Stimulated activated effector memory CD8-positive, alpha-beta T cell treated with anti-CD3 and anti-CD28 coated beads, Interleukin-12 subunit alpha, Interleukin-12 subunit beta, amount 100 ng/mL, for 72 hours (primary cell): ENCODE data around the gene DDX51.
A peak's percentile ranks its signal among the peaks of the same experiment; 100 is the strongest.

Source experiments
- ATAC-seq: fragments of 150-1000 bp; cut with Tn5 transposase; 2 replicates; pipeline ENCODE4 v1.10.0; 2021
- DNase-seq, 2 donors: peaks; one replicate each; pipeline ENCODE4 v3.0.0; 2021 to 2022; ENCODE audit warnings: low spot score in 2 of 2
- H3K27ac Mint-ChIP-seq: one replicate; pipeline ENCODE4 v1.8.0; 2022; ENCODE audit warnings: mild to moderate bottlenecking, mixed read lengths
- H3K36me3 Mint-ChIP-seq: one replicate; pipeline ENCODE4 v1.8.0; 2022; ENCODE audit warnings: mild to moderate bottlenecking, mixed read lengths
- H3K4me1 Mint-ChIP-seq: one replicate; pipeline ENCODE4 v1.8.0; 2022; ENCODE audit warnings: mixed read lengths
- H3K4me3 Mint-ChIP-seq: one replicate; pipeline ENCODE4 v1.8.0; 2022; ENCODE audit warnings: mild to moderate bottlenecking, mixed read lengths
- H3K9me3 Mint-ChIP-seq: one replicate; pipeline ENCODE4 v1.8.0; 2022; ENCODE audit warnings: mixed read lengths

DDX51 gene

GRCh38 chr12:132173135-132174014 is 29.3 kb upstream of the DDX51 start:
- Mint-ChIP-seq H3K9me3 (no peaks in the 10 kb centered on the region), H3K4me3 (no peak overlapping the region), H3K36me3 (no peaks in the 10 kb centered on the region), H3K27ac (peak overlapping the region; percentile 29), H3K4me1 (peaks cover 11% of the 10 kb centered on the region)
- ATAC-seq (no peak), DNase-seq (no peak)

DNA sequence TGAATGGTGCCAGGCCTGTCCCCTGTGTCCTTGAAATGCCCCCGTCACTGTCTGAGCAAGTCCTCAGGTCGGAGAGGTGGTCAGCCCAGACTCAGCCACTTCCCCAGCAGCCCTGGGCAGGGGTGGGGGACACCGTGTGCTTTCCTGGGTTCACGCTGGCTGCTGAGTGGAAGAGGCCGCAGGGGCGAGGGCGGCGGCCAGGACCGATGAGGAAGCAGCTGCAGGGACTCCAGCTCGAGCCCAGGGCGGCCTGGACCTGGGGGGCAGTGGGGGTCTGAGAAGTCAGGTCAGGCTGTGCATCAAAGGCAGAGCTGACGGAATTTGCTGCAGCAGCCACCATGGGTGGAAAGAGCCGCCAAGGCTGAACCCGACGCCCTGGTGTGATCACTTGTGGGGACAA is 28.5 kb upstream of the DDX51 start:
- no peak overlapping the region for H3K4me3 Mint-ChIP-seq
- ATAC-seq, result no peak
- H3K9me3 Mint-ChIP-seq, result no peaks in the 10 kb centered on the region
- DNase-seq, result no peak
- H3K36me3 Mint-ChIP-seq, result no peaks in the 10 kb centered on the region
- peaks cover 12% of the 10 kb centered on the region for H3K4me1 Mint-ChIP-seq
- H3K27ac Mint-ChIP-seq, result peak overlapping the region; percentile 29

- Mint-ChIP-seq H3K27ac (no peak overlapping the region), H3K36me3 (no peaks in the 10 kb centered on the region), H3K4me1 (peaks cover 18% of the 10 kb centered on the region), H3K4me3 (no peak overlapping the region), H3K9me3 (peaks cover 1% of the 10 kb centered on the region)
- DNase-seq (no peak), ATAC-seq (no peak)
These were observed 27.9 kb upstream of the DDX51 start for GRCh38 chr12:132171968-132172521.

GRCh38 chr12:132171293-132171967 is 27.3 kb upstream of the DDX51 start:
- ATAC-seq (no peak), DNase-seq (no peak)
- H3K36me3 Mint-ChIP-seq, result no peaks in the 10 kb centered on the region
- H3K4me3 Mint-ChIP-seq, result no peak overlapping the region
- peaks cover 5% of the 10 kb centered on the region for H3K9me3 Mint-ChIP-seq
- no peak overlapping the region for H3K27ac Mint-ChIP-seq
- peaks cover 22% of the 10 kb centered on the region for H3K4me1 Mint-ChIP-seq

DNA sequence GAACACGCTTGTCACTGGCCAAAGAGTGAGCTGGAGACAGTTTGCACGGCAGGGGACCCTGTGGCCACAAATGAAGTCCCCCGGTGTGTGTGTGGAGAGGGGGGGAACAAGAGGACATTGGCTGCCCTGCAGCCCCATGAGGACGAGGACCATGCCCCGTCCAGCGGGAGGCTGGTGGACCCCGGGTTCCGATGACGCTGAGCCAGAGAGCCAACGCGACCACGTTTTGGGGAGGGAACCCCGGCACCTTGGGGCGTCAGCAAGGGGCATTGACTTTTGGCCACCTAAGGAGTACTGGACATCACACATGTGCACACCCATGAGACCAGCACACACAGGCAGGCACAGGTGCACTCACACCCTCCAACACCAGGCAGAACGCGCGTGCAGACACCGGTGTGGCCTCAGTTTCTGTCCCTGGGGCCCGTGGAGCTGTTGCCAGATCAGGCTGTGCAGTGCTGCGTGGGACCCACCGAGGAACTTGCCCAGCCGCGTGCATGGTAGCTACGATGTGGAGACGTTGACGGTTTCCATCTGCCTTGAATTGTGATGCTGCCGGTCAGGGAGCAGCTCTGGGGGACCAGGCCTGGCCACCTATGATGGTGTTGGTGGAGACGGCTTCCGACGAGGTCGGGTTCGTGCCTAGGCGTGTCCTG is 26.6 kb upstream of the DDX51 start:
- no peak overlapping the region for H3K27ac Mint-ChIP-seq
- H3K4me1 Mint-ChIP-seq, result peaks cover 22% of the 10 kb centered on the region
- H3K9me3 Mint-ChIP-seq, result peaks cover 5% of the 10 kb centered on the region
- no peaks in the 10 kb centered on the region for H3K36me3 Mint-ChIP-seq
- no peak overlapping the region for H3K4me3 Mint-ChIP-seq
- ATAC-seq (no peak), DNase-seq (no peak)

GRCh38 chr12:132170094-132170636 is 26.0 kb upstream of the DDX51 start:
- peaks cover 22% of the 10 kb centered on the region for H3K4me1 Mint-ChIP-seq
- no peak overlapping the region for H3K4me3 Mint-ChIP-seq
- H3K27ac Mint-ChIP-seq, result no peak overlapping the region
- DNase-seq, result no peak
- ATAC-seq, result no peak
- peaks cover 5% of the 10 kb centered on the region for H3K9me3 Mint-ChIP-seq
- no peaks in the 10 kb centered on the region for H3K36me3 Mint-ChIP-seq

- H3K36me3 Mint-ChIP-seq, result no peaks in the 10 kb centered on the region
- peaks cover 26% of the 10 kb centered on the region for H3K4me1 Mint-ChIP-seq
- DNase-seq (no peak), ATAC-seq (no peak)
- no peak overlapping the region for H3K27ac Mint-ChIP-seq
- no peak overlapping the region for H3K4me3 Mint-ChIP-seq
- peaks cover 5% of the 10 kb centered on the region for H3K9me3 Mint-ChIP-seq
These were observed 25.3 kb upstream of the DDX51 start for GRCh38 chr12:132169376-132169775.

DNA sequence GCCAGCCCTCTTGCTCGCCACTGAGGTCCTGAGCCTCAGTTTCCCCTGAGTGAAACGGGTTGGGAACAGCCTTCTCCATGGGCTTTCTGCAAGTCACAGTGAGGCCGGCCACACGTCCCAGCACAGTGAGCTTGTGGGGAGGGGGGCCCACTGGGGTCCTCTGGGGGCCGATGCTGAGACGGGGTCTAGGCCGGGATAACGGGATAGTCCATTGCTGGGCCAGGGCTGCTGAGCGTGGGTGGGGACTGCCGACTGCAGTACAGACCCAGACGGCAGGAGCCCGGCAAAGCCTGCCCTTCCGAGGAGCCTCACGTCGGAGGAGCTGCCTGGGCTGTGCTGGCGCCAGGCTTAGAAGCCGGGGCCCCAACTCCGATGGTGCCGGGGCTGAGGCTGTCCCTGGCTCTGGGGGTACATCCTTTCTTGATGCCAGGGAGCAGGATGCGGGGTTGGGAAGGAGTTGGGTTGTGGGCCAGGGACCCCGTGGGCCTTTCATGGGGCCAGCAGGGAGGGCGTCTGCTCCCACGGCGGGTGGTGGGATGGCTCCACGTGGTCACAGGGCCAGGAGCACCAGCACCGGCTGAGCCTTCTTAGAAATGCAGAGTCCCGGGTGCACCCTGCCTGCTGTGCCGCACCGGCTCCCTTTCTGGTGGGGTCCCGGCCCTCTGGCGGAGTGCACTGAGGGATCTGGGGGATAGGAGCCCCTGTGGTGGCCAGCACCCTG is 24.4 kb upstream of the DDX51 start:
- no peak overlapping the region for H3K27ac Mint-ChIP-seq
- DNase-seq, result no peak
- ATAC-seq, result no peak
- H3K36me3 Mint-ChIP-seq, result no peaks in the 10 kb centered on the region
- no peak overlapping the region for H3K4me3 Mint-ChIP-seq
- peaks cover 5% of the 10 kb centered on the region for H3K9me3 Mint-ChIP-seq
- peaks cover 32% of the 10 kb centered on the region for H3K4me1 Mint-ChIP-seq

- Mint-ChIP-seq H3K4me3 (no peak overlapping the region), H3K27ac (no peak overlapping the region), H3K9me3 (peaks cover 5% of the 10 kb centered on the region), H3K36me3 (no peaks in the 10 kb centered on the region), H3K4me1 (peaks cover 32% of the 10 kb centered on the region)
- ATAC-seq (no peak), DNase-seq (no peak)
These were observed 23.6 kb upstream of the DDX51 start for GRCh38 chr12:132167611-132168310.

DNA sequence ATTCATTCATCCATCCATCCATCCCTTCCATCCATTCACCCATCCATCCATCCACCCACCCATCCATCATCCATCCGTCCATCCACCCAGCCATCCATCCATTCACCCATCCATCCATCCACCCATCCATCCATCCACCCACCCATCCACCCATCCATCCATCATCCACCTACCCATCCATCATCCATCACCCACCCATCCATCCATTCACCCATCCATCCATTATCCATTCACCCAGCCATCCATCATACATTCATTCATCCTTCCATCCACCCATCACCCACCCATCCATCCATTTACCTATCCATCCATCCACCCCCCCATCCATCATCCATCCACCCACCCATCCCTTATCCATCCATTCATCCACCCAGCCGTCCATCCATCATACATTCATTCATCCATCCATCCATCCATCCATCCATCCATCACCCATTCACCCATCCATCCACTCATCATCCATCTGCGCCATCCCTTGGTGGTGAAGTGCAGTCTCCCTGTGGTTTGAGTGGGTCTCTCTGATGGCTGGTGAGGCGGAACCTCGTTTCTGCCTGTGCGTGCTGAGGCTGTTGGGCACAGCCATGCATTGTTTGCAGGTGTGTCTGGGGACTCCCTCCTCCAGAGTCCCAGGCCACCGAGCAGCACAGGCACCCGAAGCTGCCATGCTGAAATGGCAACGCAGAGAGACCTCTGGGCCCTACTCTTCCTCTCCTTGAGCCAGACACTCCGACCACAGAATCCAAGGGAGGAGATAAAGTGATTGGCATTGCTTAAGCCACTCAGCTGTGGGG is 22.9 kb upstream of the DDX51 start:
- Mint-ChIP-seq H3K4me1 (peaks cover 29% of the 10 kb centered on the region), H3K27ac (no peak overlapping the region), H3K9me3 (peaks cover 5% of the 10 kb centered on the region), H3K36me3 (no peaks in the 10 kb centered on the region), H3K4me3 (no peak overlapping the region)
- ATAC-seq (no peak), DNase-seq (no peak)

GRCh38 chr12:132166093-132166492 is 22.0 kb upstream of the DDX51 start:
- peaks cover 5% of the 10 kb centered on the region for H3K9me3 Mint-ChIP-seq
- DNase-seq (no peak), ATAC-seq (no peak)
- H3K4me3 Mint-ChIP-seq, result no peak overlapping the region
- peaks cover 29% of the 10 kb centered on the region for H3K4me1 Mint-ChIP-seq
- H3K27ac Mint-ChIP-seq, result no peak overlapping the region
- H3K36me3 Mint-ChIP-seq, result no peaks in the 10 kb centered on the region

GRCh38 chr12:132165584-132165983 is 21.5 kb upstream of the DDX51 start:
- ATAC-seq (no peak), DNase-seq (no peak)
- Mint-ChIP-seq H3K36me3 (no peaks in the 10 kb centered on the region), H3K4me1 (peaks cover 29% of the 10 kb centered on the region), H3K27ac (no peak overlapping the region), H3K4me3 (no peak overlapping the region), H3K9me3 (peaks cover 5% of the 10 kb centered on the region)

GRCh38 chr12:132164426-132164825 is 20.3 kb upstream of the DDX51 start:
- Mint-ChIP-seq H3K36me3 (no peaks in the 10 kb centered on the region), H3K27ac (no peak overlapping the region), H3K9me3 (peaks cover 5% of the 10 kb centered on the region), H3K4me3 (no peak overlapping the region), H3K4me1 (peaks cover 29% of the 10 kb centered on the region)
- DNase-seq, result no peak
- no peak for ATAC-seq

GRCh38 chr12:132163911-132164288 is 19.8 kb upstream of the DDX51 start:
- DNase-seq (no peak), ATAC-seq (no peak)
- H3K36me3 Mint-ChIP-seq, result no peaks in the 10 kb centered on the region
- H3K4me1 Mint-ChIP-seq, result peaks cover 29% of the 10 kb centered on the region
- no peak overlapping the region for H3K4me3 Mint-ChIP-seq
- H3K9me3 Mint-ChIP-seq, result peaks cover 5% of the 10 kb centered on the region
- H3K27ac Mint-ChIP-seq, result no peak overlapping the region
